Ishikawa (cell line): Measurements from ENCODE around the gene CLPSL1.

Experiments
- CREB1 ChIP-seq: IDR thresholded peaks from 2 replicates; pipeline ENCODE4 v1.6.1; 2012; ENCODE audit warnings: low read depth
- EGR1 ChIP-seq: IDR thresholded peaks from 2 replicates; pipeline ENCODE4 v1.6.1; 2012
- RAD21 ChIP-seq: IDR thresholded peaks from 2 replicates; pipeline ENCODE4 v1.6.1; 2012; ENCODE audit warnings: low read depth
- TCF12 ChIP-seq: IDR thresholded peaks from 2 replicates; pipeline ENCODE4 v1.6.1; 2012; ENCODE audit warnings: low read depth
- TEAD4 ChIP-seq: IDR thresholded peaks from 2 replicates; pipeline ENCODE4 v1.6.1; 2012
- USF1 ChIP-seq: IDR thresholded peaks from 2 replicates; pipeline ENCODE4 v1.6.1; 2012

- TF ChIP-seq USF1 (no peak), TCF12 (no peak), EGR1 (no peak), CREB1 (no peak), TEAD4 (no peak), RAD21 (no peak)
These were observed 11.6 kb upstream of the CLPSL1 start for GRCh38 chr6:35769211-35769610.
